GM10266 (cell line): ENCODE data around the gene FAM24A.

ENCODE experiments used
- DNase-seq: peaks from one replicate; pipeline ENCODE4 v3.0.0; 2012; ENCODE audit errors: extremely low spot score
- CTCF ChIP-seq: IDR thresholded peaks from 2 replicates; pipeline ENCODE4 v1.5.1; 2012; ENCODE audit warnings: mild to moderate bottlenecking, low read depth; ENCODE audit not compliant: control insufficient read depth, insufficient read depth; ENCODE audit errors: missing control alignments

FAM24A gene

GRCh38 chr10:122875843-122876466 is 34.5 kb upstream of the FAM24A start:
- no peak for TF ChIP-seq CTCF
- no peak for DNase-seq

GRCh38 chr10:122876467-122876855 is 33.9 kb upstream of the FAM24A start:
- DNase-seq = no peak

GRCh38 chr10:122877264-122877663 is 33.1 kb upstream of the FAM24A start:
- DNase-seq = no peak
- TF ChIP-seq CTCF = no peak

More at GRCh38 chr10:122876467-122876855, 33.9 kb upstream of the FAM24A start:
- no peak for TF ChIP-seq CTCF

- no peak for DNase-seq
- no peak for TF ChIP-seq CTCF
Measured at GRCh38 chr10:122878799-122879338, 31.5 kb upstream of the FAM24A start.

- DNase-seq = peak; percentile 92
- TF ChIP-seq CTCF = no peak
Measured at GRCh38 chr10:122879339-122880273, 30.8 kb upstream of the FAM24A start, which contains the start of gene FAM24B. TSS of gene FAM24B (minus strand) at chr10:122879581. CDS start at chr10:122850515, 29,066 bp downstream.

GRCh38 chr10:122882766-122883165 is 27.6 kb upstream of the FAM24A start:
- TF ChIP-seq CTCF = no peak
- DNase-seq = no peak
